Suprapubic skin (tissue), 4 donors: ENCODE data around the gene CDNF.

Experiments
- POLR2A ChIP-seq, 2 donors: fragments of 450-650 bp; IDR thresholded peaks; one replicate each; pipeline ENCODE4 v1.6.1; 2017; ENCODE audit warnings: antibody characterized with exemption in 2 of 2, mild to moderate bottlenecking in 2 of 2, moderate library complexity in 2 of 2
- POLR2AphosphoS5 ChIP-seq, 3 donors: sonication (generic); formaldehyde crosslinking; IDR thresholded peaks; one replicate each; pipeline ENCODE4 v1.6.1; 2017; ENCODE audit warnings: antibody characterized with exemption in 3 of 3
- TF ChIP-seq, protein P1 (sequence below), 2 donors: fragments of 200-600 bp in 1 of 2; fragments of 450-650 bp in 1 of 2; sonication (generic) in 1 of 2; IDR thresholded peaks; one replicate each; pipeline ENCODE4 v1.5.1; 2016 to 2019; ENCODE audit warnings: antibody characterized with exemption in 2 of 2, mild to moderate bottlenecking in 1 of 2, moderate library complexity in 1 of 2

DNA sequence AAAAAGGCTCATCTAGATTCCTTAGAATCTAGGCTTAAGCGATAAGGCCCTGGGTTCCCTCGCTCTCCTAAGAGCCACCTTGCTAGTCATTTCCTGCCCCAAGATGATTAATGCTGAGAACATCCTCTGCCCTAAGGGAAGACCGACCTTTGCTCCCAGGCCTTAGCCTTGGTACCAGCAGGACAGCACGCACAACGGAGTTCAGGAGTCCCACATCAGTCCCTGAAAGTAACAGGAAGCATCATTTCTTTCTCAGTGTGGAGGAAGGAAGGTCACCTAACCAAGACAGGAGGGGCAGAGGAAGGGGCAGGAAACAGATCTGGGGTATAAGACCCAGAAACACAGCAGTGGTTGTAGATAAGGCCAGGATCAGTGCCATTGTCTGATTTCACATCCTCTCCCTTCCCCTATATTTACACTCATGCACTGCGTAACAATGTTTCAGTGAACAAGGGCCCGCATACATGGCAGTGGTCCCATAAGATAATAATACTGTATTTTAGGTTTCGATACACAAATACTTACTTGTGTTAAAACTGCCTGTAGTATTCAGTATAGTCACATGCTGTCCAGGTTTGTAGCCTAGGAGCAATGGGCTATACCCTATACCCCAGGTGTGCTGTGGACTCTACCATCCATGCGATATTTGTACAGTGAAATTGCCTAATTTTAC, 55.0 kb downstream of the CDNF start:
- TF ChIP-seq, protein P1, sequence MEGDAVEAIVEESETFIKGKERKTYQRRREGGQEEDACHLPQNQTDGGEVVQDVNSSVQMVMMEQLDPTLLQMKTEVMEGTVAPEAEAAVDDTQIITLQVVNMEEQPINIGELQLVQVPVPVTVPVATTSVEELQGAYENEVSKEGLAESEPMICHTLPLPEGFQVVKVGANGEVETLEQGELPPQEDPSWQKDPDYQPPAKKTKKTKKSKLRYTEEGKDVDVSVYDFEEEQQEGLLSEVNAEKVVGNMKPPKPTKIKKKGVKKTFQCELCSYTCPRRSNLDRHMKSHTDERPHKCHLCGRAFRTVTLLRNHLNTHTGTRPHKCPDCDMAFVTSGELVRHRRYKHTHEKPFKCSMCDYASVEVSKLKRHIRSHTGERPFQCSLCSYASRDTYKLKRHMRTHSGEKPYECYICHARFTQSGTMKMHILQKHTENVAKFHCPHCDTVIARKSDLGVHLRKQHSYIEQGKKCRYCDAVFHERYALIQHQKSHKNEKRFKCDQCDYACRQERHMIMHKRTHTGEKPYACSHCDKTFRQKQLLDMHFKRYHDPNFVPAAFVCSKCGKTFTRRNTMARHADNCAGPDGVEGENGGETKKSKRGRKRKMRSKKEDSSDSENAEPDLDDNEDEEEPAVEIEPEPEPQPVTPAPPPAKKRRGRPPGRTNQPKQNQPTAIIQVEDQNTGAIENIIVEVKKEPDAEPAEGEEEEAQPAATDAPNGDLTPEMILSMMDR (IDR thresholded peaks at IDR 0.05) = no peak
- TF ChIP-seq POLR2A (IDR thresholded peaks at IDR 0.05) (no peak), POLR2AphosphoS5 (IDR thresholded peaks at IDR 0.05) (no peak)
